Stimulated activated naive CD8-positive, alpha-beta T cell treated with anti-CD3 and anti-CD28 coated beads, Interleukin-15, Interleukin-2, amounts not matched to agents 100 U/mL and 50 U/mL, for 24 hours (primary cell): ENCODE results near the gene XPOT.
"Not testable (repeated sequence)": the region's sequence is repeated elsewhere in the genome, so short reads cannot be mapped to it uniquely, and the experiment has no call there.

Source experiments
- ATAC-seq: fragments of 150-1000 bp; cut with Tn5 transposase; one replicate; pipeline ENCODE4 v1.10.0; 2021
- DNase-seq: peaks from one replicate; pipeline ENCODE4 v3.0.0; 2021

XPOT gene

GRCh38 chr12:64403707-64404469, at the start of gene XPOT:
TSS of gene XPOT (plus strand) at chr12:64404392. CDS start at chr12:64410036, 5,644 bp downstream.
- peak; percentile 92 for DNase-seq
- ATAC-seq, result peak; percentile 97

DNA sequence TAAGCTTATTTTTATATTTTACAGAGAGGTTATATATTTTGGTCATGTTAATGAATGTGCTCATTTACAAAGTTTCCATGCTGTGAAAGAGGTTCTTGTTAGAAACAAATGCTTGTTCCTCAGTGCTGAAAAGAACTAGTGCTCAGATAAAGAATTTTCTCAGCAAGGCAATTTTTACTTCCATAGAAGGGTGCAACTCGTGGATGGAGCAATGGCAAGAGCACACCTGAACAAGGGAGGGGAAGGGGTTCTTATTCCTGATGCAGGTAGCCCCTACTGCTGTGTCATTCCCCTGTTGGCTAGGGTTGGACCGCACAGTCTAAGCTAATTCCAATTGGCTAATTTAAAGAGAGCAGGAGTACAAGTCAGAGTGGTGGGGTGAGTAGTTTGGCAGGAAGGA, 48.0 kb upstream of the XPOT start:
- DNase-seq, ATAC-seq: not testable (repeated sequence)

DNA sequence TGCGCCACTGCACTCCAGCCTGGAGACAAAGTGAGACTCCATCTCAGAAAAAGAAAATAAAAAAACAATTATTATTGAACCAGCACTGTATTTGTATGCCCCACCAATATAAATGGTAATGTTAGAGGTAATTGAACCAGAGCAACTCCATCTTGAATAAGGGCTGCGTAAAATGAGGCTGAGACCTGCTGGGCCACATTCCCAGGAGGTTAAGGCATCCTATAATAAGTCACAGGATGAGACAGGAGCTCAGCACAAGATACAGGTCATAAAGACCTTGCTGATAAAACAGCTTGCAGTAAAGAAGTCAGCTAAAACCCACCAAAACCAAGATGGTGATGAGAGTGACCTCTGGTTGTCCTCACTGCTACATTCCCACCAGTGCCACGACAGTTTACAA, 43.0 kb upstream of the XPOT start:
- ATAC-seq, DNase-seq: not testable (repeated sequence)

DNA sequence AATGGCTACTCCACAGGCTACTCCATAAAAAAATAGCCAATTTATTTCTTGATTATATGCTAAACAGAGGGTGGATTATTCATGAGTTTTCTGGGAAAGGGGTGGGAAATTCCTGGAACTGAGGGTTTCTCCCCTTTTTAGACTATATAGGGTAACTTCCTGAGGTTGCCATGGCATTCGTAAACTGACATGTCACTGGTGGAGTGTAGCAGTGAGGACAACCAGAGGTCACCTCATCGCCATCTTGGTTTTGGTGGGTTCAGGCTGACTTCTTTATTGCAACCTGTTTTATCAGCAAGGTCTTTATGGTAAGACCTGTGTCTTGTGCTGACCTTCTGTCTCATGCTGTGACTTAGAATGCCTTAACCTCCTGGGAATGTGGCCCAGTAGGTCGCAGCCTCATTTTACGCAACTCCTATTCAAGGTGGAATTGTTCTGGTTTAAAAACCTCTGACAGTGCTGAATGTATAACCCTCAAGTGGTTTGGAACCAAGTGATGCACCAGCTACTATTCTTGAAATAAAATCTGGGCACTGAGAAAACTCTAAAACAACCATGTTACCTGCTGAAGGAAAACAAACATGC, 41.4 kb upstream of the XPOT start:
- ATAC-seq, result no peak

GRCh38 chr12:64383675-64384074, 20.5 kb upstream of the XPOT start:
- ATAC-seq (no peak), DNase-seq (no peak)

More for the DNA sequence above, 41.4 kb upstream of the XPOT start:
- no peak for DNase-seq

GRCh38 chr12:64385019-64385418, 19.2 kb upstream of the XPOT start:
- DNase-seq (no peak), ATAC-seq (peak; percentile 15)

DNA sequence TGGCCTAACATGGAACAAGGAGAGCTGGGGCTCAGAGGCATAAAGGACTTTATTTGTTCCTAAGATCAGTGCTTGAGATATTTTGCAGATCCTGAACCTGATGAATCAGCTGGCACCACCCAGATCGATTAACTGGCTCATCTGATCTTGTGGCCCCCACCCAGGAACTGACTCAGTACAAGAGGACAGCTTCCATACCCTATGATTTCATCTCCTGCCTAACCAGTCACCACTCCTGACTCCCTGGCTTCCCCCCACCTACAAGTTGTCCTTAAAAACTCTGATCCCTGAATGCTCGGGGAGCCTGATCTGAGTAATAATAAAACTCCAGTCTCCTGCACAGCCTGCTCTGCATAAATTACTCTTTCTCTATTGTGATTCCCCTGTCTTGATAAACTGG, 18.7 kb upstream of the XPOT start:
- DNase-seq (peak; percentile 50), ATAC-seq (peak; percentile 95)

GRCh38 chr12:64387197-64387816, 16.9 kb upstream of the XPOT start:
- DNase-seq (no peak), ATAC-seq (no peak)

DNA sequence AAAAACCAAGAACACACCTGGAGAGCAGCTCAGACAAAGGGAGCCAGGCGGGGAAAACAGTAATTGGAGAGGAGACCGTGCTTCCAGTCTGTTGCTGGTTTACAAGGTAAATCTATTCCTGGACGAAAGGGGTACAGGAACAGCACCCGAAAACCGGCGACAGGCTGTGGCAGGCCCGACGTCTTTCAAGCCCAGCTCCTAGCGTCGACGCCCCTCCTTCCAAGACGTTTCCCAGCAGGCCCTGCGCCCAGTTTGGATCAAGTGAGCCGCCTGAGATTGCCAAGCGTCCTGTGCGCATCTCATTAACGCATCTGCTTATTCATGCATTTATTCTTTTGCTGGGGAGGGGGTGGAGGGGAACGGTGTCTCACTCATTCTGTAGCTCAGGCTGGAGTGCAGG, 15.0 kb upstream of the XPOT start:
- DNase-seq (no peak), ATAC-seq (no peak)

GRCh38 chr12:64390275-64390851, 13.8 kb upstream of the XPOT start, which contains the start of gene C12orf56:
TSS of gene C12orf56 (minus strand) at chr12:64390758. CDS start at chr12:64390565, 193 bp downstream.
- ATAC-seq, result no peak

DNA sequence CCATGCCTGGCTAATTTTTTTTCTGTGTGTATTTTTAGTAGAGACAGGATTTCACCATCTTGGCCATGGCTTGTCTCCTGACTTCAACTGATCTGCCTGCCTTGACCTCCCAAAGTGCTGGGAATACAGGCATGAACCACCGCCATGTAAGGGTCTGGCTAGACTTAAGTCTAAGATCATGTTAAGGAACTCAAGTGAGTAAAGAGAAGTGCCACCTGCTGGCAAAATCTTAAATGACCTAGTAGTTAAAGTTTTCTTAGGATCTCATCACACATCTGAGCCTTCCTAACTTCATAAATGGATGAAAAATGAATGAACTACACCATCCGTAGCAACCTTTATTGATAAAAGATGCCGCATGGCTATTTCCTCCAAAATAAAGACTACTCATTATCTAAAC, 12.0 kb upstream of the XPOT start:
- ATAC-seq (peak; percentile 56), DNase-seq (no peak)

More at GRCh38 chr12:64390275-64390851, 13.8 kb upstream of the XPOT start, which contains the start of gene C12orf56:
- DNase-seq, result peak; percentile 29

DNA sequence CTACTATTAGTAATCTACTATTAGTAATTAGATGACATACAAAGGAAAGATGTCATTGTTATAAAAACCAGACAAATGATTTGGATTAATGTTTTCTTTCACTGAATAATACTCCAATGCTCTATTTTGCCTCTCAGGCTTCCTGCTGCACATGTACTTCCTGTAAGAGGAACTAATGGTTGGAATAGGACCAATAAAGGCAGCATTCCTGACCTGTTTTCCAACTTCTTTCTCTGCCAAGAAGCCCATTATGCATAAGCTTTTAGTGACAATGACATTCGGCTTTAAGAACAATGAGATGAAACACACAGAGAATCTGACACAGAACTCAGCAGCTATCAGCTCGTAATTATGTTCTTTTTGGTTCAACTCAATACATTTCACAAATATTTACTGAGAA, 8.5 kb upstream of the XPOT start:
- no peak for ATAC-seq
- no peak for DNase-seq

DNA sequence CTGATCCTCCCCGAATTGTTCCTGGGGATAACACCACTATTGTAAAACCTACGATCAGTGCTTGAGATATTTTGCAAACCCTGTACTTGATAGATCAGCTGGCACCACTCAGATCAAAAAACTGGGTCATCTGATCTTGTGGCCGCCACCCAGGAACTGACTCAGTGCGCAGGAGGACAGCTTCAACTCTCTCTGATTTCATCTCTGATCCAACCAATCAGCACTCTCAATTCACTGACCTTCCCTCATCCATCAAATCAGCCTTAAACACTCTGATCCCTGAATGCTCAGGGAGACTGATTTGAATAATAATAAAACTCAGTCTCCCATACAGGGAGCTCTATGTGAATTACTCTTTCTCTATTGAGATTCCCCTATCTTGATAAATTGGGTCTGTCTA, 4.2 kb upstream of the XPOT start:
- ATAC-seq, result no peak
- DNase-seq, result no peak

- DNase-seq, result no peak
- no peak for ATAC-seq
These were observed 2.0 kb upstream of the XPOT start for GRCh38 chr12:64402181-64402580.

GRCh38 chr12:64404470-64405256, 471 bp downstream of the XPOT start:
- peak; percentile 76 for DNase-seq
- ATAC-seq, result peak; percentile 48

DNA sequence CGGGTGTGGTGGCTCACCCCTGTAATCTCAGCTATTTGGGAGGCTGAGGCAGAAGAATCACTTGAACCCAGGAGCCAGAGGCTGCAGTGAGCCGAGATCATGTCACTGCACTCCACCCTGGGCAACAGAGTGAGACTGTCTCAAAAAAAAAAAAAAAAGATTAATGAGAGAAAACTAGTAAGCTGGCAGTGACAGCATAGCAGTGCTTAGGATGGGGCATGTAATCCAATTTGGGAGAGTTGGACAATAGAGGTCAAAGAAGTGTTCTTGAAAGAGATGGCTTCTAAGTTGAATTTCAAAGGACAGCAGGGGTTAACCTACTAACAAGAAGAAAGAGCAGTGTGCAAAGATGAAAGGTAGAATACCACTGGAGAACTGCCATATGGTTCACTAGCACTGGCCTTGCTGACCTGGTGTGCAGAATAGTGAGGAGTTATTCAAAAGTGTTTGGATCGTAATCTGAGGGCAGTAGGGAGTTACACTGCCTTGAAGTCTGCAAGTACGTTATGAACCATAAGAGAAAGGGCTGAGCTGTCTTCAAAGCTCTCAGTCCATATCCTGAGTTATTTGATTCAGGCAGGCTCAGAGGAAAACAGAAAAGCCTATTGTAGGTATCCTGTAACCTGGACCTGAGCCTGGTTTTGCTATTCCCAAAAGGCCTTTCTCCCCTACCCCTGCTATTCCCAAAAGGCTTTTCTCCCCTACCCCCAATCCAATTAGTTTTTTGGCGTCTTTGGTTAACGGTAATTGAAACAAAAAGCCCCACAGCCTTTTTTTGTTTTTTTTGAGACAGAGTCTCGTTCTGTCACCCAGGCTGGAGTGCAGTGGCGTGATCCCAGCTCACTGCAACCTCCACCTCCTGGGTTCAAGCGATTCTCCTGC, 3.4 kb downstream of the XPOT start:
- DNase-seq (no peak), ATAC-seq (no peak)

DNA sequence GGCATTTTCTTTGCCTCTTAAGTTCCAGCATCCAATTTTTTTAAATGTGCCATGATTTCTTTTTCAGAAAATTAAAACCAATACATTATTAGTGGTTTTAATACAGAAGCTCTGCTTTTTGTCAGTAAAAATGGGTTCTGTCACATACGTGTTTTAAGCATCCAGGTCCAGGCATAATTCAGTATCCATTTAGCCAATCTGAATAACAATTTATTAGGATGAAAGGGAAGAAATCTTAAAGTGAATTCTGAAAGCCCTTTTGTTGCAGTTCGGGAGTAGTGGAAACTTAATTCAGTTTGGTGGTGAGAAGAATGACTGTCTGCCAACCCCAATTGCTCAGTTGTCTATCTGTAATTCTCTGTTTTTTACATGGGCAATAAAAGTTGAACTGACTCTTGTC, 7.2 kb downstream of the XPOT start:
- ATAC-seq (no peak), DNase-seq (no peak)

DNA sequence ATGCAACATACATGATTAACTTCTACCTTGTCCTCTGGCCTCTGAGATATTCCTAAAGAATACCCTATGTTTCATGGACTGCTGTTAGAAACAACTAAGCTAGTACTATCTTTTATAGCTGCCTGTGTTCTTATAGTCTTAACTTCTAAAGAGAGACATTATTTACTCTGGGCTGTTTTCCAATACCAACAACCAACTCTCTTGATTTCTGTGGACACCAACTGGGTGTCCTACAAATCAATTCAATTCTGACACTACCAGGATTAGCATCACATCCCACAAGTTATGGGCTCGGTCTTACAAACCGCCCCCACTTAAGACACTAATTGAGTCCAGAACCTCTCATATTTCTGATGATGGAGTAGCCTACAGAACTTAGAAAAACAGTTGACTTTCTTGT, 8.3 kb downstream of the XPOT start:
- DNase-seq (no peak), ATAC-seq (no peak)

DNA sequence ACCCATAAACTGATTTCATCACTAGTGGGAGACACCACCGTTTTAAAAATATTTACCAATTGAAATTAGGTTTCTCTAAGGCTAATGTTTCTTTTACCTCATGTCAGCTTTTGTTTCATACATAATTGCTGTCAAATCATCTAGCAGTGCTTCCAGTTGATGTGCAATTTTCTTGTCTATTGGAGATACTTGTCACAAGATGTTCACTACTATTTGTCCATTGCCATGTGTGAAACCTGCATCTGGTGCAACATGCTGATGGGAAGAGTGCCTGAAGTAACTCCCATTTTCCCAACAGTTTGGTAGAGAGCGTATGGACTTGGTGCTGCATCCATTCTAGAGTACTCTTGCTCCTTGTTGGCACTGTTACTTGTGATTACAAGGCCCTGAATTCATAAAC, 9.7 kb downstream of the XPOT start:
- no peak for ATAC-seq
- no peak for DNase-seq

DNA sequence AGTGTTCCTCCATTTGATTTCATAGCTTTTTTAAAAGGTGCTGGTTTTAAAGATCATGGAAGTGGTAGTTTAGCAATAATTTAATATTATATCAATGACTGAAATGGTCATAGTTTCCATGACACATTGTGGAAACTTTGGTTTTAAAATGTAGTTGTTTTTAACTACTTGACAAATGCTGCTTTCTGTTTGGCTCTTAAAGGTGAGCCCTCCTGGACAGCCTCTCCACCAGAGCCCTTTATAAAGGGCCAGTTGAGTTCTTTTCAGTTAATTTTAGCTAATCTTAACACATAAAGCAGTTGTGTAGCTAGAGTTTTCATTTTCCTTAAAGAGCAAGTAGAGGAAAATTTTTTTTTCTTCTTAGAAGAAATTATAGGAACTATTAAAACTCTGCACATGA, 14.0 kb downstream of the XPOT start:
- DNase-seq, result no peak
- peak; percentile 66 for ATAC-seq

GRCh38 chr12:64419696-64420095, 15.5 kb downstream of the XPOT start:
- ATAC-seq (no peak), DNase-seq (no peak)
